ENCODE measurements around the gene RBKS. TPM values are rescaled to one million over a fixed set of nuclear protein-coding genes. Genes with fewer than 3 reads are reported as not detected.

The RBKS gene
- total RNA-seq, 3 donors from 2014 or later: 0.79 to 1.6 (median 1.2) TPM

- DNase-seq: no peak
- no peaks in the 10 kb centered on the region for H3K36me3 Mint-ChIP-seq (ENCODE audit: insufficient read depth)
- H3K4me3 Mint-ChIP-seq: no peak overlapping the region
- H3K9me3 Mint-ChIP-seq: no peaks in the 10 kb centered on the region
- no peak for ATAC-seq
- H3K4me1 Mint-ChIP-seq (ENCODE audit: low read depth): no peaks in the 10 kb centered on the region
- no peaks in the 10 kb centered on the region for H3K27me3 Mint-ChIP-seq (ENCODE audit: low read depth)
These were observed 42.9 kb downstream of the RBKS start for GRCh38 chr2:27847333-27847732.

- DNase-seq (no peak), ATAC-seq (no peak)
- no peaks in the 10 kb centered on the region for H3K36me3 Mint-ChIP-seq (ENCODE audit: insufficient read depth)
- H3K4me1 Mint-ChIP-seq (ENCODE audit: low read depth): no peaks in the 10 kb centered on the region
- H3K9me3 Mint-ChIP-seq: no peaks in the 10 kb centered on the region
- H3K27me3 Mint-ChIP-seq (ENCODE audit: low read depth): no peaks in the 10 kb centered on the region
- no peak overlapping the region for H3K4me3 Mint-ChIP-seq
These were observed 45.3 kb downstream of the RBKS start for GRCh38 chr2:27844821-27845255.

GRCh38 chr2:27843992-27844391 lies 46.2 kb downstream of the RBKS start:
- Mint-ChIP-seq H3K4me3 (no peak overlapping the region), H3K36me3 (ENCODE audit: insufficient read depth) (no peaks in the 10 kb centered on the region), H3K27me3 (ENCODE audit: low read depth) (no peaks in the 10 kb centered on the region), H3K4me1 (ENCODE audit: low read depth) (no peaks in the 10 kb centered on the region), H3K9me3 (no peaks in the 10 kb centered on the region)
- no peak for DNase-seq
- no peak for ATAC-seq

GRCh38 chr2:27842894-27843293 lies 47.3 kb downstream of the RBKS start:
- no peak overlapping the region for H3K4me3 Mint-ChIP-seq
- ATAC-seq (no peak), DNase-seq (no peak)
- H3K9me3 Mint-ChIP-seq: no peaks in the 10 kb centered on the region
- H3K4me1 Mint-ChIP-seq (ENCODE audit: low read depth): no peaks in the 10 kb centered on the region
- no peaks in the 10 kb centered on the region for H3K27me3 Mint-ChIP-seq (ENCODE audit: low read depth)
- H3K36me3 Mint-ChIP-seq (ENCODE audit: insufficient read depth): no peaks in the 10 kb centered on the region

- ATAC-seq: no peak
- H3K4me3 Mint-ChIP-seq: no peak overlapping the region
- no peak for DNase-seq
- no peaks in the 10 kb centered on the region for H3K9me3 Mint-ChIP-seq
- H3K27me3 Mint-ChIP-seq (ENCODE audit: low read depth): no peaks in the 10 kb centered on the region
- no peaks in the 10 kb centered on the region for H3K36me3 Mint-ChIP-seq (ENCODE audit: insufficient read depth)
- H3K4me1 Mint-ChIP-seq (ENCODE audit: low read depth): no peaks in the 10 kb centered on the region
These were observed 51.1 kb downstream of the RBKS start for GRCh38 chr2:27839022-27839618.

- no peak for DNase-seq
These were observed 51.7 kb downstream of the RBKS start for GRCh38 chr2:27838502-27838901.

GRCh38 chr2:27833931-27834330 lies 56.3 kb downstream of the RBKS start:
- no peaks in the 10 kb centered on the region for H3K4me1 Mint-ChIP-seq (ENCODE audit: low read depth)
- ATAC-seq: no peak
- H3K36me3 Mint-ChIP-seq (ENCODE audit: insufficient read depth): peaks cover 13% of the 10 kb centered on the region
- no peaks in the 10 kb centered on the region for H3K27me3 Mint-ChIP-seq (ENCODE audit: low read depth)
- H3K4me3 Mint-ChIP-seq: no peak overlapping the region
- DNase-seq: no peak
- H3K9me3 Mint-ChIP-seq: no peaks in the 10 kb centered on the region

More at GRCh38 chr2:27838502-27838901, 51.7 kb downstream of the RBKS start:
- no peak overlapping the region for H3K4me3 Mint-ChIP-seq
- no peaks in the 10 kb centered on the region for H3K4me1 Mint-ChIP-seq (ENCODE audit: low read depth)
- no peaks in the 10 kb centered on the region for H3K36me3 Mint-ChIP-seq (ENCODE audit: insufficient read depth)
- H3K9me3 Mint-ChIP-seq: no peaks in the 10 kb centered on the region
- ATAC-seq: no peak
- no peaks in the 10 kb centered on the region for H3K27me3 Mint-ChIP-seq (ENCODE audit: low read depth)

- no peaks in the 10 kb centered on the region for H3K27me3 Mint-ChIP-seq (ENCODE audit: low read depth)
- ATAC-seq (no peak), DNase-seq (no peak)
- H3K4me1 Mint-ChIP-seq (ENCODE audit: low read depth): no peaks in the 10 kb centered on the region
- H3K9me3 Mint-ChIP-seq: no peaks in the 10 kb centered on the region
- H3K4me3 Mint-ChIP-seq: no peak overlapping the region
- peaks cover 13% of the 10 kb centered on the region for H3K36me3 Mint-ChIP-seq (ENCODE audit: insufficient read depth)
These were observed 57.8 kb downstream of the RBKS start for GRCh38 chr2:27832396-27832795.

- no peaks in the 10 kb centered on the region for H3K4me1 Mint-ChIP-seq (ENCODE audit: low read depth)
- DNase-seq (no peak), ATAC-seq (no peak)
- H3K9me3 Mint-ChIP-seq: no peaks in the 10 kb centered on the region
- no peak overlapping the region for H3K4me3 Mint-ChIP-seq
- H3K27me3 Mint-ChIP-seq (ENCODE audit: low read depth): no peaks in the 10 kb centered on the region
- H3K36me3 Mint-ChIP-seq (ENCODE audit: insufficient read depth): peaks cover 13% of the 10 kb centered on the region
These were observed 58.7 kb downstream of the RBKS start for GRCh38 chr2:27831279-27832050.

- H3K4me3 Mint-ChIP-seq: no peak overlapping the region
- peaks cover 13% of the 10 kb centered on the region for H3K36me3 Mint-ChIP-seq (ENCODE audit: insufficient read depth)
- ATAC-seq (no peak), DNase-seq (no peak)
- no peaks in the 10 kb centered on the region for H3K27me3 Mint-ChIP-seq (ENCODE audit: low read depth)
- no peaks in the 10 kb centered on the region for H3K9me3 Mint-ChIP-seq
- H3K4me1 Mint-ChIP-seq (ENCODE audit: low read depth): no peaks in the 10 kb centered on the region
These were observed 59.5 kb downstream of the RBKS start for GRCh38 chr2:27830656-27831055.

- no peaks in the 10 kb centered on the region for H3K4me1 Mint-ChIP-seq (ENCODE audit: low read depth)
- DNase-seq (no peak), ATAC-seq (no peak)
- H3K4me3 Mint-ChIP-seq: no peak overlapping the region
- H3K9me3 Mint-ChIP-seq: peaks cover 3% of the 10 kb centered on the region
- H3K36me3 Mint-ChIP-seq (ENCODE audit: insufficient read depth): peaks cover 16% of the 10 kb centered on the region
- no peaks in the 10 kb centered on the region for H3K27me3 Mint-ChIP-seq (ENCODE audit: low read depth)
These were observed 60.4 kb downstream of the RBKS start for GRCh38 chr2:27829791-27830190.

GRCh38 chr2:27828305-27828704 lies 61.9 kb downstream of the RBKS start:
- H3K4me3 Mint-ChIP-seq: no peak overlapping the region
- H3K4me1 Mint-ChIP-seq (ENCODE audit: low read depth): no peaks in the 10 kb centered on the region
- H3K27me3 Mint-ChIP-seq (ENCODE audit: low read depth): no peaks in the 10 kb centered on the region
- peaks cover 21% of the 10 kb centered on the region for H3K36me3 Mint-ChIP-seq (ENCODE audit: insufficient read depth)
- ATAC-seq (no peak), DNase-seq (no peak)
- H3K9me3 Mint-ChIP-seq: peaks cover 12% of the 10 kb centered on the region

GRCh38 chr2:27824401-27824800 lies 65.8 kb downstream of the RBKS start:
- DNase-seq (no peak), ATAC-seq (no peak)
- Mint-ChIP-seq H3K36me3 (ENCODE audit: insufficient read depth) (peaks cover 10% of the 10 kb centered on the region), H3K4me3 (no peak overlapping the region), H3K4me1 (ENCODE audit: low read depth) (no peaks in the 10 kb centered on the region), H3K27me3 (ENCODE audit: low read depth) (no peaks in the 10 kb centered on the region), H3K9me3 (peaks cover 12% of the 10 kb centered on the region)

GRCh38 chr2:27823569-27823968 lies 66.6 kb downstream of the RBKS start:
- Mint-ChIP-seq H3K27me3 (ENCODE audit: low read depth) (no peaks in the 10 kb centered on the region), H3K36me3 (ENCODE audit: insufficient read depth) (peaks cover 12% of the 10 kb centered on the region), H3K9me3 (peaks cover 12% of the 10 kb centered on the region), H3K4me1 (ENCODE audit: low read depth) (no peaks in the 10 kb centered on the region), H3K4me3 (no peak overlapping the region)
- ATAC-seq: no peak
- no peak for DNase-seq

- Mint-ChIP-seq H3K4me3 (no peak overlapping the region), H3K9me3 (peaks cover 12% of the 10 kb centered on the region), H3K36me3 (ENCODE audit: insufficient read depth) (peaks cover 12% of the 10 kb centered on the region), H3K27me3 (ENCODE audit: low read depth) (no peaks in the 10 kb centered on the region), H3K4me1 (ENCODE audit: low read depth) (no peaks in the 10 kb centered on the region)
- ATAC-seq (no peak), DNase-seq (no peak)
These were observed 67.1 kb downstream of the RBKS start for GRCh38 chr2:27823135-27823534.

Measured in activated T-cell treated with anti-CD3 and anti-CD28 coated beads, Interleukin-2, amount 50 U/mL, for 4 hours (primary cell).